H1 (cell line): Measurements from ENCODE around the gene SNRNP40. TPM values are rescaled to one million over a fixed set of nuclear protein-coding genes. Genes with fewer than 3 reads are reported as not detected.

Experiments used
- CBX8 ChIP-seq: fragments of 300-800, 300-1000 bp; sonication (generic); IDR thresholded peaks from 2 replicates; pipeline ENCODE4 v1.7.1; 2016; ENCODE audit warnings: low read depth, low read length, borderline replicate concordance
- CREB1 ChIP-seq: IDR thresholded peaks from 2 replicates; pipeline ENCODE4 v1.6.1; 2012; ENCODE audit warnings: inconsistent platforms
- MAFK ChIP-seq: IDR thresholded peaks from 2 replicates; pipeline ENCODE4 v1.6.1; 2012; ENCODE audit warnings: low read depth, mild to moderate bottlenecking, improper control_type of control experiment, low read length
- POLR2A ChIP-seq, 2 experiments: IDR thresholded peaks; 1 replicate in 1 of 2; 2 replicates in 1 of 2; pipeline ENCODE4 v1.6.1; 2011; ENCODE audit warnings: low read depth in 2 of 2, low read length in 2 of 2, mild to moderate bottlenecking in 2 of 2; ENCODE audit errors: control extremely low read depth in 1 of 2
- POU5F1 ChIP-seq: IDR thresholded peaks from 2 replicates; pipeline ENCODE4 v1.6.1; 2011; ENCODE audit warnings: low read depth, mild to moderate bottlenecking, low read length, moderate library complexity
- RBBP5 ChIP-seq: IDR thresholded peaks from 2 replicates; pipeline ENCODE4 v1.7.1; 2012; ENCODE audit warnings: low read depth, mild to moderate bottlenecking, inconsistent platforms, low read length, moderate library complexity, borderline replicate concordance
- RXRA ChIP-seq: IDR thresholded peaks from 2 replicates; pipeline ENCODE4 v1.6.1; 2011; ENCODE audit warnings: low read depth, mild to moderate bottlenecking, low read length, moderate library complexity; ENCODE audit not compliant: insufficient read depth
- SRF ChIP-seq: IDR thresholded peaks from 2 replicates; pipeline ENCODE4 v1.6.1; 2011; ENCODE audit warnings: mild to moderate bottlenecking, low read depth, low read length, moderate library complexity
- SUZ12 ChIP-seq: fragments of 200-600 bp; sonication (generic); IDR thresholded peaks from 2 replicates; pipeline ENCODE4 v1.6.1; 2012; ENCODE audit warnings: mild to moderate bottlenecking, inconsistent platforms, low read length, moderate library complexity, mixed read lengths
- TBP ChIP-seq: IDR thresholded peaks from 2 replicates; pipeline ENCODE4 v1.6.1; 2011; ENCODE audit warnings: low read depth, low read length, improper control_type of control experiment
- TCF12 ChIP-seq: IDR thresholded peaks from 2 replicates; pipeline ENCODE4 v1.6.1; 2011; ENCODE audit warnings: low read depth, mild to moderate bottlenecking, low read length
- TEAD4 ChIP-seq: IDR thresholded peaks from 2 replicates; pipeline ENCODE4 v1.6.1; 2012; ENCODE audit warnings: low read depth, low read length, inconsistent platforms, mixed read lengths
- ZNF274 ChIP-seq: IDR thresholded peaks from 2 replicates; pipeline ENCODE4 v1.7.0; 2012; ENCODE audit warnings: low read length, borderline replicate concordance; ENCODE audit errors: extremely low read depth
- polyA plus RNA-seq, 7 experiments: library from polyadenylated mRNA; depleted of rRNA in 3 of 7; stranded (reverse) in 5 of 7; unstranded in 2 of 7; fragments of >200 nt in 5 of 7; fragments of 200-250 nt in 2 of 7; gene quantifications; 1 replicate in 5 of 7; 2 replicates in 1 of 7; 4 replicates in 1 of 7; pipeline versions ENCODE4 v1.2.1 to v1.2.3, GENCODE V29; 2011 to 2013; ENCODE audit warnings: missing spikeins in 2 of 7, mixed read lengths in 2 of 7
- total RNA-seq: library from RNA; stranded (reverse); fragmentation: NEBNext Ultra II Directional; extraction: Animal tissue kit (Norgen Biotek cat#: 25700); gene quantifications from 2 replicates; pipeline ENCODE4 v1.2.1, GENCODE V29; 2021
- TF ChIP-seq, protein P1 (sequence below): IDR thresholded peaks from 2 replicates; pipeline ENCODE4 v1.6.1; 2011; ENCODE audit warnings: low read length, improper control_type of control experiment

Gene SNRNP40
- total and polyA plus RNA-seq, 2 of the 8 experiments (the other 6 are each of a cell fraction or from before 2014, with no cell fraction given), result 97.4 to 113 TPM

DNA sequence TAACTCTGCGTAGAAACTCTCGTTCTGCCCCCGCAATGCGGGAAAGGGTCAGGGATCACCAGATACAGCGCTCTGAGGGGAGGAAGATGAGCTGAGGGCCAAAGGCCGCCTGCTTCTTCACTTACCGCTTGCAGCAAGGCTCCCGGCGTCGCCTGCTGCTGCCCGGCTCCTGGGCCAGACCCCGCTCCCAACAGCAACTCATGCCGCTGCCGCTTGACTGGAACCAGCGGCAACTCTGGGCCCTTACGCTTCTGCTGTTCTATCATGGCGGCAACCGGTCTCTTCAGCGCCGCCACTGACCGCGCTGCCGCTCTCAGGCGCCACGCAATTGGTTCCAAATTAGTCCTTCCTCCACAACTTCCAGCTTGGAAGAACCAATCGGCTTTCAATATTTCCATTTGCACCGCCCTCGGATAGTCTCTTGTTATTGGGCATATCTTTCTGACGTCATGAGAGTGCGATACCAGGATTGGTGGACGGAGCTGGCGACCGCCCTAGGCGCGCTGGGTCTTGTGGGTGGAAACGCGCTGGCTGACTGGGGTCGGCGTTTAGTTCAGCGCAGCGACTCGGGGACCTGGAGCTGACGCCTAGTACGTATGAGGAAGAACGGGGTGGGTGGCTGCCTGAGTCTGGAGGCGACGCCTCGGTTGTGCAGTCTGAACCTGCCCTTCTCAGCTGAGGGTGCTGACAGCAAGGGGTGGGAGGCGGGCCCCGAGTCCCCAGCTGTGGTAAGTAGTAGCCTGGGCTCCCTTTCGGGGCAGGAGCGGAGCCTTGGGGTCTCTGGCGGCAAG, at the start of gene SNRNP40, which contains the start of gene ZCCHC17 (continued):
- TF ChIP-seq POLR2A (IDR thresholded peaks at IDR 0.05; ENCODE audit: control extremely low read depth in 1 of 2, low read depth in 2 of 2, low read length in 2 of 2), result peak; percentile 88 to 97
- TF ChIP-seq, protein P1, sequence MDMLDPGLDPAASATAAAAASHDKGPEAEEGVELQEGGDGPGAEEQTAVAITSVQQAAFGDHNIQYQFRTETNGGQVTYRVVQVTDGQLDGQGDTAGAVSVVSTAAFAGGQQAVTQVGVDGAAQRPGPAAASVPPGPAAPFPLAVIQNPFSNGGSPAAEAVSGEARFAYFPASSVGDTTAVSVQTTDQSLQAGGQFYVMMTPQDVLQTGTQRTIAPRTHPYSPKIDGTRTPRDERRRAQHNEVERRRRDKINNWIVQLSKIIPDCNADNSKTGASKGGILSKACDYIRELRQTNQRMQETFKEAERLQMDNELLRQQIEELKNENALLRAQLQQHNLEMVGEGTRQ, result no peak
- no peak for TF ChIP-seq SUZ12
- TF ChIP-seq TEAD4, result no peak
- no peak for TF ChIP-seq TCF12
- TF ChIP-seq ZNF274, result no peak
- TF ChIP-seq TBP, result peak; percentile 94
- TF ChIP-seq RBBP5, result 0 out of 2 replicates have a peak, but pooled peaks have one; percentile 76
- TF ChIP-seq SRF, result no peak
- TF ChIP-seq CREB1, result peak; percentile 86
- TF ChIP-seq POU5F1, result no peak
- no peak for TF ChIP-seq RXRA
- no peak for TF ChIP-seq MAFK
- no peak for TF ChIP-seq CBX8
